Gastrocnemius medialis (tissue), 4 donors: ENCODE measurements around the gene ZC3H12D. TPM values are rescaled to one million over a fixed set of nuclear protein-coding genes. Genes with fewer than 3 reads are reported as not detected.
"Not testable (repeated sequence)": the region's sequence is repeated elsewhere in the genome, so short reads cannot be mapped to it uniquely, and the experiment has no call there.

Experiments used
- ATAC-seq, 2 donors: fragments of 150-250 bp; one replicate each; pipeline ENCODE4 v1.9.1; 2016
- DNase-seq, 2 donors: peaks; one replicate each; pipeline ENCODE4 v3.0.0-alpha.2; 2019
- H3K27ac ChIP-seq, 4 donors: fragments of 200-600 bp; sonication (generic); 1 replicate in 1 of 4; 2 replicates in 3 of 4; pipeline ENCODE4 v1.5.1; 2016 to 2018; ENCODE audit warnings: mild to moderate bottlenecking in 2 of 4, moderate library complexity in 1 of 4
- H3K27me3 ChIP-seq, 3 donors: fragments of 200-600 bp; sonication (generic) in 2 of 3; 1 replicate in 1 of 3; 2 replicates in 2 of 3; pipeline versions ENCODE4 v1.5.1 to v1.6.0; 2016 to 2019; ENCODE audit warnings: mild to moderate bottlenecking in 1 of 3, moderate library complexity in 1 of 3
- H3K36me3 ChIP-seq, 2 donors: fragments of 200-600 bp; sonication (generic) in 1 of 2; one replicate each; pipeline ENCODE4 v1.5.1; 2017 to 2018
- H3K4me1 ChIP-seq, 2 donors: fragments of 200-600 bp; sonication (generic) in 1 of 2; one replicate each; pipeline ENCODE4 v1.5.1; 2016 to 2017; ENCODE audit warnings: mild to moderate bottlenecking in 2 of 2
- H3K4me3 ChIP-seq, 4 donors: fragments of 200-600 bp; sonication (generic) in 3 of 4; 1 replicate in 1 of 4; 2 replicates in 3 of 4; pipeline ENCODE4 v1.5.1; 2016 to 2019; ENCODE audit warnings: mild to moderate bottlenecking in 2 of 4
- H3K9me3 ChIP-seq, 3 donors: fragments of 200-600 bp; sonication (generic) in 2 of 3; 1 replicate in 1 of 3; 2 replicates in 2 of 3; pipeline ENCODE4 v1.5.1; 2016 to 2019
- POLR2A ChIP-seq, 2 donors: fragments of 450-650 bp; IDR thresholded peaks; one replicate each; pipeline ENCODE4 v1.6.1; 2017; ENCODE audit warnings: antibody characterized with exemption in 2 of 2, mild to moderate bottlenecking in 2 of 2, moderate library complexity in 2 of 2
- in situ Hi-C, 4 donors: fragments of 200-750 bp; cut with MboI; loops; one replicate each; pipeline versions ENCODE4 v1.15.0 to v1.8.0; 2017; ENCODE audit warnings: low sequenced_read_pairs in 4 of 4
- intact Hi-C: fragments of 100-400 bp; cut with DNase I; formaldehyde crosslinking; loops from one replicate; pipeline ENCODE4 v1.15.1; 2023; ENCODE audit warnings: low total_unique reads
- total RNA-seq, 4 donors: library from RNA; depleted of rRNA; stranded (reverse); fragments of >200 nt; gene quantifications; one replicate each; pipeline versions ENCODE4 v1.1.0 to v1.2.3, GENCODE V29; 2016
- TF ChIP-seq, protein P1 (sequence below), 5 experiments: fragments of 450-650 bp in 3 of 5; fragments of 200-600 bp in 2 of 5; sonication (generic) in 2 of 5; IDR thresholded peaks in 4 of 5; conservative IDR thresholded peaks in 1 of 5; 1 replicate in 4 of 5; 2 replicates in 1 of 5; pipeline ENCODE4 v1.5.1; 2016 to 2019; ENCODE audit warnings: antibody characterized with exemption in 5 of 5, mild to moderate bottlenecking in 3 of 5, moderate library complexity in 3 of 5

ZC3H12D gene
- total RNA-seq, 4 donors from 2014 or later: 0.03 to 0.36 (median 0.24) TPM; not detected in 1

- DNase-seq: no peak
Measured at GRCh38 chr6:149461670-149462069, 23.1 kb downstream of the ZC3H12D start.

DNA sequence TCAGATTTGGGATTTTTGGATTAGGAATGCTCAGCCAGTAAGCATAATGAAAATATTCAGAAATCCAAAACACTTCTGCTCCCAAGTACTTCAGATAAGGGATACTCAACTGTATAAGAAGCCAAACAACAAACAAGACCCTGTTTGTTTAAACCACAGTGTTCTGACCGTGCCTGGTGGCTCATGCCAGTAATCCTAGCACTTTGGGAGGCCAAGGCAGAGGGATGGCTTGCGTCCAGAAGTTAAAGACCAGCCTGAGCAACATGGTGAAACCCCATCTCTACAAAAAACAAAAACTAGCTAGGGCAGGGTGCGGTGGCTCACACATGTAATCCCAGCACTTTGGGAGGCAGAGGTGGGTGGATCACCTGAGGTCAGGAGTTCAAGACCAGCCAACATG lies 24.6 kb downstream of the ZC3H12D start:
- H3K4me3 ChIP-seq, intact Hi-C loops, ATAC-seq, H3K4me1 ChIP-seq, DNase-seq, H3K9me3 ChIP-seq, H3K27me3 ChIP-seq, H3K27ac ChIP-seq, H3K36me3 ChIP-seq, in situ Hi-C loops: not testable (repeated sequence)

More at GRCh38 chr6:149461670-149462069, 23.1 kb downstream of the ZC3H12D start:
- no peak for TF ChIP-seq POLR2A (IDR thresholded peaks at IDR 0.05)
- TF ChIP-seq, protein P1, sequence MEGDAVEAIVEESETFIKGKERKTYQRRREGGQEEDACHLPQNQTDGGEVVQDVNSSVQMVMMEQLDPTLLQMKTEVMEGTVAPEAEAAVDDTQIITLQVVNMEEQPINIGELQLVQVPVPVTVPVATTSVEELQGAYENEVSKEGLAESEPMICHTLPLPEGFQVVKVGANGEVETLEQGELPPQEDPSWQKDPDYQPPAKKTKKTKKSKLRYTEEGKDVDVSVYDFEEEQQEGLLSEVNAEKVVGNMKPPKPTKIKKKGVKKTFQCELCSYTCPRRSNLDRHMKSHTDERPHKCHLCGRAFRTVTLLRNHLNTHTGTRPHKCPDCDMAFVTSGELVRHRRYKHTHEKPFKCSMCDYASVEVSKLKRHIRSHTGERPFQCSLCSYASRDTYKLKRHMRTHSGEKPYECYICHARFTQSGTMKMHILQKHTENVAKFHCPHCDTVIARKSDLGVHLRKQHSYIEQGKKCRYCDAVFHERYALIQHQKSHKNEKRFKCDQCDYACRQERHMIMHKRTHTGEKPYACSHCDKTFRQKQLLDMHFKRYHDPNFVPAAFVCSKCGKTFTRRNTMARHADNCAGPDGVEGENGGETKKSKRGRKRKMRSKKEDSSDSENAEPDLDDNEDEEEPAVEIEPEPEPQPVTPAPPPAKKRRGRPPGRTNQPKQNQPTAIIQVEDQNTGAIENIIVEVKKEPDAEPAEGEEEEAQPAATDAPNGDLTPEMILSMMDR (IDR thresholded peaks at IDR 0.05 in 4 of 5, conservative IDR thresholded peaks at IDR 0.05 in 1 of 5): no peak
- Histone ChIP-seq H3K36me3 (no peaks in the 10 kb centered on the region), H3K27ac (no peak overlapping the region), H3K4me1 (peaks cover 0 to 7% of the 10 kb centered on the region in 2 donors), H3K27me3 (no peaks in the 10 kb centered on the region), H3K4me3 (no peak overlapping the region), H3K9me3 (no peaks in the 10 kb centered on the region)
- in situ Hi-C loops (no loop called here), intact Hi-C loops (no loop called here)
- ATAC-seq: no peak

DNA sequence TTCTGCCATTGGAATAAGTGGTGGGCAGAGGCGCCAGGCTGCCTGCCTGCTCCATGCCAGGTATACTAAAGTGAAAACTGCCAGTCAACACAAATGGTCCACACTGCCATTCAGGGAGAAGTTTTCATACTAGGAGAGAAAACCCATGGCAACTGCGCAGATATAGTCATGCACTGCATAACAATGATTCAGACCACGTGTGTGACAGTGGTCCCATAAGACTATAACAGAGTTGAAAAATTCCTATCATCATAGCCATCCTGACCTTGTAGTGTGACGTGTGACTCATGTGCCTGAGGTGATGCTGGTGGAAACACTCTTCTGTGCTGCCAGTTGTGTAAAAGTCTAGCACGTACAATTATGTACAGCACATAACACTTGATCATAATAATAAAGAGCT lies 25.1 kb downstream of the ZC3H12D start:
- TF ChIP-seq, protein P1 (IDR thresholded peaks at IDR 0.05 in 4 of 5, conservative IDR thresholded peaks at IDR 0.05 in 1 of 5): no peak
- TF ChIP-seq POLR2A (IDR thresholded peaks at IDR 0.05): no peak
- no peak for DNase-seq
- intact Hi-C loops (loop anchor here (5.0 kb wide), 1 partner anchor 58 kb away; no protein-coding TSS in a partner anchor), in situ Hi-C loops (no loop called here)
- no peak for ATAC-seq
- no peaks in the 10 kb centered on the region for H3K36me3 ChIP-seq
- no peaks in the 10 kb centered on the region for H3K27me3 ChIP-seq
- no peak overlapping the region for H3K4me3 ChIP-seq
- no peak overlapping the region for H3K27ac ChIP-seq
- H3K9me3 ChIP-seq: no peaks in the 10 kb centered on the region
- peaks cover 7 to 12% of the 10 kb centered on the region in 2 donors for H3K4me1 ChIP-seq

- Histone ChIP-seq H3K36me3 (no peaks in the 10 kb centered on the region), H3K27ac (no peak overlapping the region), H3K9me3 (no peaks in the 10 kb centered on the region), H3K4me1 (peaks cover 17 to 21% of the 10 kb centered on the region in 2 donors), H3K4me3 (no peak overlapping the region), H3K27me3 (no peaks in the 10 kb centered on the region)
- DNase-seq (no peak), ATAC-seq (no peak)
- in situ Hi-C loops (no loop called here), intact Hi-C loops (loop anchor here (5.0 kb wide), 1 partner anchor 58 kb away; no protein-coding TSS in a partner anchor)
- TF ChIP-seq POLR2A (IDR thresholded peaks at IDR 0.05): no peak
- TF ChIP-seq, protein P1 (IDR thresholded peaks at IDR 0.05 in 4 of 5, conservative IDR thresholded peaks at IDR 0.05 in 1 of 5): no peak
Measured at GRCh38 chr6:149458806-149459205, 26.0 kb downstream of the ZC3H12D start.

DNA sequence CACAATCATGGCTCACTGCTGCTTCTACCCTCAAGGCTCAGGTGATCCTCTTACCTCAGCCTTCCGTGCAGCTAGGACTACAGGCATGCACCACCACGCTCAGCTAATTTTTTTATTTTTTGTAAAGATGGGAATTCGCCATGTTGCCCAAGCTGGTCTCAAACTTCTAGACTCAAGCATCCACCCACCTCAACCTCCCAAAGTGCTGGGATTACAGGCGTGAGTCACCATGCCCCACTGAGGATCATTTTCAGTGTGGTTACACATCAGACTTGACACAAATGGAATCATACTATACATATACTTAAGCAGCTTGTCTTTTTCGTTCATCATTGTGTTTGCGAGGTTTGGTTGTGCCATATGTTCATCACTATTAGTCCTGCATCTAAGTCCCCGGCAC lies 26.6 kb downstream of the ZC3H12D start:
- DNase-seq (no peak), ATAC-seq (no peak)
- peaks cover 23 to 27% of the 10 kb centered on the region in 2 donors for H3K4me1 ChIP-seq
- intact Hi-C loops: loop anchor here (5.0 kb wide), 1 partner anchor 59 kb away; no protein-coding TSS in a partner anchor
- no peak overlapping the region for H3K4me3 ChIP-seq
- no peak overlapping the region for H3K27ac ChIP-seq
- H3K27me3 ChIP-seq: no peaks in the 10 kb centered on the region
- no peaks in the 10 kb centered on the region for H3K9me3 ChIP-seq
- in situ Hi-C loops: no loop called here
- TF ChIP-seq, protein P1 (IDR thresholded peaks at IDR 0.05 in 4 of 5, conservative IDR thresholded peaks at IDR 0.05 in 1 of 5): no peak
- no peak for TF ChIP-seq POLR2A (IDR thresholded peaks at IDR 0.05)
- H3K36me3 ChIP-seq: no peaks in the 10 kb centered on the region
